BLaER1 (cell line): ENCODE results near the gene SDK1.

Source experiments
- H3K27ac ChIP-seq: shearing (Covaris generic); formaldehyde crosslinking; 2 replicates; pipeline ENCODE4 v1.8.1; 2022
- H3K27me3 ChIP-seq: shearing (Covaris generic); formaldehyde crosslinking; 2 replicates; pipeline ENCODE4 v1.8.1; 2022
- H3K36me3 ChIP-seq: shearing (Covaris generic); formaldehyde crosslinking; 2 replicates; pipeline ENCODE4 v1.8.1; 2022
- H3K4me1 ChIP-seq: shearing (Covaris generic); formaldehyde crosslinking; 2 replicates; pipeline ENCODE4 v1.8.1; 2022
- H3K4me2 ChIP-seq: shearing (Covaris generic); formaldehyde crosslinking; 2 replicates; pipeline ENCODE4 v1.8.1; 2022
- H3K4me3 ChIP-seq: shearing (Covaris generic); formaldehyde crosslinking; 2 replicates; pipeline ENCODE4 v1.8.1; 2022
- H3K9ac ChIP-seq: shearing (Covaris generic); formaldehyde crosslinking; 2 replicates; pipeline ENCODE4 v1.8.1; 2022
- H3K9me3 ChIP-seq: shearing (Covaris generic); formaldehyde crosslinking; 2 replicates; pipeline ENCODE4 v1.8.1; 2022
- H4K20me1 ChIP-seq: shearing (Covaris generic); formaldehyde crosslinking; 2 replicates; pipeline ENCODE4 v1.8.1; 2022
- Cebpa-rat ChIP-seq: shearing (Covaris generic); IDR thresholded peaks from 2 replicates; pipeline ENCODE4 v1.8.1; 2022

Gene SDK1

DNA sequence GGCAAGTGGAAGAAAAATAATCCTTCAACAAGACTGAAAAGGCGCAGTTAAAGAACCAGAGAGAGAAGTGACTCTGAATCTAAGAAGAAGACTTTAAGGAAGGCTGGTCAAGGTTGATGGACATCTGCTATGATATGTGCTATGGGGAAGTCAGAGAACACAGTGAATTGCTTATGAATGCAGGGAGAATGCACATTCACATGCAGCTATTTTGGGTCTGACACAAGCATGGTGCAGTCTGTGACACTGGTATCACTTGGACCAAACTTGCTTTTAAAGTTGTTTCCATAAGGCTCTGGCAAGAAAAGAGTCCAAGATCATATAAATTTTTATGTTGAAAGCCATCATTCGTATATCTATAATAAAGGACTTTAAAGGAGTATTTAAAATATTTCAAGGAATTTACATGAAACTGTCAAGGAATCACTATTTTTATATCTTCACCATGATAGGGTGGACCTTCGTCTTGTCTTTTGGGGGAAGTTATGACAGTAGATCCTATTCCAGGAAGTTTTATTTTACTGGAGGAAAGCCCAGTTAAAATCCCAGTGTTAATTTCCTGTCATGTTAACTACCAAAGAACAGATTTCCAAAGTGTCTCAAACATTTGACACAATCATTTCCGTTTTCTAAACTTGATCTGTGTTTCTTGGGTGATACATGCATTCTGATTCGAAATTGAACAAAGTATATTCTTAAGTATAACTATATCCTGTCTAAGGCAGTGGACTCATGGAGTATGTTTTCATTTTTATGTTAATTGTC lies 239.6 kb downstream of the SDK1 start:
- TF ChIP-seq Cebpa-rat = no peak
- Histone ChIP-seq H3K4me2 (no peak overlapping the region), H3K9me3 (no peaks in the 10 kb centered on the region), H3K4me3 (no peak overlapping the region), H3K36me3 (no peaks in the 10 kb centered on the region), H4K20me1 (no peaks in the 10 kb centered on the region), H3K9ac (no peak overlapping the region), H3K4me1 (no peaks in the 10 kb centered on the region), H3K27me3 (no peaks in the 10 kb centered on the region), H3K27ac (no peak overlapping the region)

DNA sequence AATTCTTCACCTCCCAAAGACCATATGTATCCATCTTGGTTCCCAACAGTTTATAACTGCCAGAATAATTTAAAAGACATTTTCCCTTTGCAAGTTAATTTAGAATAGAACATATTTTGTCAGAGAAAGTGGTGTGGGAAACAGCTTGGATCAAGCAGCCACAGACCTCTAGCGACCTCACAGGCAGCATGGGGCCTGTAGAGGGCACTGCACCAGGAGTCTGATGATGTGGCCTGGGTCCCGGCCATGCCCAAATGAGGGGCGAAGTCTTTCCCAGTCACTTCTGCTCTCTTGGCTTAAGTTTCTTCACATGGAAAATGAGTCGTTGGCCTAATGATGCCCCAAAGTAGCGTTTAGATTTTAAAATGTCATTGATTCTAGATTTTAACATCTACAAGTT lies 243.2 kb downstream of the SDK1 start:
- no peak overlapping the region for H3K27ac ChIP-seq
- no peaks in the 10 kb centered on the region for H4K20me1 ChIP-seq
- no peak for TF ChIP-seq Cebpa-rat
- H3K4me1 ChIP-seq = no peaks in the 10 kb centered on the region
- no peaks in the 10 kb centered on the region for H3K9me3 ChIP-seq
- H3K4me2 ChIP-seq = no peak overlapping the region
- H3K4me3 ChIP-seq = no peak overlapping the region
- H3K9ac ChIP-seq = no peak overlapping the region
- no peaks in the 10 kb centered on the region for H3K36me3 ChIP-seq
- no peaks in the 10 kb centered on the region for H3K27me3 ChIP-seq

DNA sequence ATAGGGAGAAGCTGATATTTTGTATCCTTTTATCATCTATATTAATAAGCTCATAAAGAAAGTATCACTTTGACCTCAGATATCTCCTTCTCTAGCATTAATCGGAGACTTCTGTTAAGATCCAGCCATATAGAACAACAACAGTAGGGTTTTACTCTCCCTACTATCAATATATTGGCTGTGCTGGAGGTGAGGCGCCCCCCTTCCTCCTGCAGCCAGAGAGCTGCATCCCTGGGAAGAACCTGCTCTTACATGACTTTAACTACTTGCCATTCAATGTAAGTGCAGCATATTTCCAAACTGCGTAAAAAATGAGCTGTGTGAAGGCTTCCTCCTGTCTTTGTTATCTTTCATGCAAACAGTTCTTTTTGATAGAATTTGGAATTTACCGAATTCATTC lies 247.8 kb downstream of the SDK1 start:
- Histone ChIP-seq H3K4me1 (no peaks in the 10 kb centered on the region), H3K9ac (no peak overlapping the region), H3K9me3 (no peaks in the 10 kb centered on the region), H3K4me2 (no peak overlapping the region), H3K27me3 (no peaks in the 10 kb centered on the region), H3K27ac (no peak overlapping the region), H3K4me3 (no peak overlapping the region), H3K36me3 (no peaks in the 10 kb centered on the region), H4K20me1 (no peaks in the 10 kb centered on the region)
- no peak for TF ChIP-seq Cebpa-rat

DNA sequence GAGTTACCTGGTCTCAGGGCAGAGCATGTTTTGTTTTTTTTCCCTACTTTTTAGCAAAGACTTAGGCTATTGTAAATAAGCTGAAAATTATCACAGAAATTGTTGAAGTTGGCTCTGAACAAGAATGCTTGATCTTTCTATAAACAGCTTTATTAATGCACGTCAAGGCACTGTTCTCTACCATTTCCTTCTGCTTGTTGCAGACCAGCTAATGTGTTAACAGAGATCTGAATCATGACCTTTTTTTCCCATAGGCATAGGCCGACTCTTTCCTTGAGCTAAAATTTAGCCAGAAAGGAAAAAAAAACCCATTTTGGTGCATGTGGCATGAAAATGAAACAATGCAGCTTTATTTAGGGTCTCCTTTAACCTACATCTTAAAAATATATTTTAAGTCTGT lies 248.5 kb downstream of the SDK1 start:
- no peaks in the 10 kb centered on the region for H3K36me3 ChIP-seq
- no peaks in the 10 kb centered on the region; the same call in 1 of the 2 replicates for H3K9me3 ChIP-seq
- H4K20me1 ChIP-seq = no peaks in the 10 kb centered on the region
- H3K27me3 ChIP-seq = no peaks in the 10 kb centered on the region
- no peak for TF ChIP-seq Cebpa-rat
- H3K4me2 ChIP-seq = no peak overlapping the region
- H3K4me3 ChIP-seq = no peak overlapping the region
- no peak overlapping the region for H3K9ac ChIP-seq
- no peaks in the 10 kb centered on the region for H3K4me1 ChIP-seq
- H3K27ac ChIP-seq = no peak overlapping the region

DNA sequence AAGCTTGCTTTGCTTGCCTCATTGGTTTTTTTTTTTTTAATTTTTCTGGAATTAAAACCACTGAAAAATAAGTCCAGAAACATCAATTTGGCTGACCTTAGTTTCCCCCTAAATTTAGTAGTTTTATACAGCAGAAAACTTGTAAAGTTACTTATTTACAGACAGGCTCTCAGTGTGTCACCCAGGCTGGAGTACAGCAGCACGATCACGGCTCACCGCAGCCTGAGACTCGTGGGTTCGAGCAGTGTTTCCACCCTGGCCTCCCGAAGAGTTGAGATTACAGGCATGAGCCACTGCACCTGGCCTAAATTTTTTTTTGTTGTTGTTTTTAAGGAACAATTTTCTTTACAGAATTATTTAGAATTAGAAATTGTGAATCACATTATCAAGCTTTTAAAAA lies 250.5 kb downstream of the SDK1 start:
- no peak for TF ChIP-seq Cebpa-rat
- H3K4me3 ChIP-seq = no peak overlapping the region
- peaks cover 7% of the 10 kb centered on the region; the same call in 1 of the 2 replicates for H3K9me3 ChIP-seq
- H3K36me3 ChIP-seq = no peaks in the 10 kb centered on the region
- no peaks in the 10 kb centered on the region for H4K20me1 ChIP-seq
- H3K9ac ChIP-seq = no peak overlapping the region
- H3K4me1 ChIP-seq = no peaks in the 10 kb centered on the region
- H3K4me2 ChIP-seq = no peak overlapping the region
- H3K27ac ChIP-seq = no peak overlapping the region
- H3K27me3 ChIP-seq = no peaks in the 10 kb centered on the region

DNA sequence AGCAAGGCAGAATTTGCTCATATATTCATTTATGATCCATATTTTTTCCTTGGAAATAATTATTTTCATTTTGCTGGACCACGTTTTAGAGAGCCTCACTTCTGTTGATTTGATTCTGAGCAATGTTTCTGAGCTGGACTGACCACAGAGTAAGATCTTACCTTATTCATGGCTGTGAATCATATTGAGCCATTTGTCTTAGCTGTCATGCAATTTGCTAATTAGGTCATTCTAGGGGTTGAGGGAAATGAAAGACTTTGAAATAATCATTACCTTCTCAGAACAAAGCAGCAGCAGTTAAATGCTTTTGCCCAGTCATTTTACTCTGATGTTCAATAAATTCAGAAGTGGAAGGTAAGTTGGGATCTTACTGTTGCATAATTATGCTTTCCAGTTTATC lies 251.4 kb downstream of the SDK1 start:
- no peak overlapping the region for H3K4me3 ChIP-seq
- H3K9ac ChIP-seq = no peak overlapping the region
- peaks cover 7% of the 10 kb centered on the region; the same call in 1 of the 2 replicates for H3K9me3 ChIP-seq
- no peaks in the 10 kb centered on the region for H3K27me3 ChIP-seq
- no peaks in the 10 kb centered on the region for H3K4me1 ChIP-seq
- H3K36me3 ChIP-seq = no peaks in the 10 kb centered on the region
- H3K27ac ChIP-seq = no peak overlapping the region
- H3K4me2 ChIP-seq = no peak overlapping the region
- H4K20me1 ChIP-seq = no peaks in the 10 kb centered on the region
- no peak for TF ChIP-seq Cebpa-rat

DNA sequence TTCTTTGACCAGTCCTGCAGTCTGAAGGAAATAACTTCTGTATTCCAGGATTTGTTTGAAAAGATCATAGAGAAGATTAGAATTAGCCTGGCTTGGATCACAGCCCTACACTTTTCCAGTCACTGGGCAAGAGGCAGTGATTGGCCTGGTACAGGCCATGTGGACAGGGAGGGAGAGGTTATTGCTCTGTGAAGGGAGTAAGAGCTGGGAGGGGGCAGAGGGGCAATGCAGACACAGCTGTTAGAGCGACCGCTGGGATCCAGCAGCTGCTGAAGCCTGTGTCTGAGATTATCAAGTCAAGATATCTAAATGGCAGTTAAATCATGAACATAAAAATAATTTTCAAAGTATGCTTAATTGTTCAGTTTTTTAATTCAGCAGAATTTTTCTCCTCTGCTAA lies 257.3 kb downstream of the SDK1 start:
- Histone ChIP-seq H3K4me3 (no peak overlapping the region), H3K27ac (no peak overlapping the region), H4K20me1 (no peaks in the 10 kb centered on the region), H3K9me3 (peaks cover 18% of the 10 kb centered on the region), H3K4me2 (no peak overlapping the region), H3K27me3 (no peaks in the 10 kb centered on the region), H3K36me3 (no peaks in the 10 kb centered on the region), H3K4me1 (no peaks in the 10 kb centered on the region), H3K9ac (no peak overlapping the region)
- TF ChIP-seq Cebpa-rat = no peak

DNA sequence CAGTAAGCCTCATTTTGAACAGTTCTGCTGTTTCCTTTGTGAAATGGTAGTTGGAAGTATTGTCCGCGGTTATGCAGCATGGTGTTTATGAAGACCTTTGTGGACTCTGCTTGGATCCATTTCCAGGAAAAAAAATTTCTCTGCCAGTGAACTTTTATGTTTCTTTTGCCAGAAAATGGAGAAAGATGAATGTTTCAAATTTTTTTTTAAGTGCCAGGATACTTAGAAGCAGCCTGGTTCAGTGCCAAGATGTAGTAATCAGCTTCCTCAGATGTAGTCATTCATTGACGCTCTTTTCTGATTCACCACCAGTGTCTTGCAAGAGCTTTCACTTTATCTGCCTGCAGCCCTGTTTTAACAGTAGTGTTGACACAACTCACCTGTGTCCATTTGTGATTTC lies 258.2 kb downstream of the SDK1 start:
- Histone ChIP-seq H3K27ac (no peak overlapping the region), H3K27me3 (no peaks in the 10 kb centered on the region), H3K9ac (no peak overlapping the region), H3K4me3 (no peak overlapping the region), H3K36me3 (no peaks in the 10 kb centered on the region), H4K20me1 (no peaks in the 10 kb centered on the region), H3K4me2 (no peak overlapping the region), H3K9me3 (peaks cover 18% of the 10 kb centered on the region), H3K4me1 (no peaks in the 10 kb centered on the region)
- no peak for TF ChIP-seq Cebpa-rat

DNA sequence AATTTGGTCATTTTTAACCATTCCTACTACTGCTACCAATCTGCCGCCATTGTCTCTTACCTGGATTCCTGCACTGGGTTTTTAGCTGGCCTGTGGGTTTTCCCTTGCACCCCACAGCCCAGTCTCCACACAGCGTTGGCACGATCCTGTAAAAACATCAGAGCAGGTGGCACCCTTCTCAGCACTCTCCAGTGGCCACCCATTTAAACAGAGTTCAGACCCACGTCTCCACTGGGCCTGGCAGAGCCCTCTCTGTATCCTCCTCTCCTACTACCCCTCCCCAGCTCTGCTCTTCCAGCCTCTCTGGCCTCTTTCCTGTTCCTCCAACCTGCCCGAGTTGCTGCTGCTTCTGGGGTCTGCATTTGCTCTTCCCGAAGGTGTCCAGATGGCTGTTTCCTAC lies 259.4 kb downstream of the SDK1 start:
- Histone ChIP-seq H3K9me3 (peaks cover 14% of the 10 kb centered on the region), H3K27ac (no peak overlapping the region), H3K9ac (no peak overlapping the region), H4K20me1 (no peaks in the 10 kb centered on the region), H3K4me3 (no peak overlapping the region), H3K4me1 (no peaks in the 10 kb centered on the region), H3K36me3 (no peaks in the 10 kb centered on the region), H3K4me2 (no peak overlapping the region), H3K27me3 (no peaks in the 10 kb centered on the region)
- no peak for TF ChIP-seq Cebpa-rat

DNA sequence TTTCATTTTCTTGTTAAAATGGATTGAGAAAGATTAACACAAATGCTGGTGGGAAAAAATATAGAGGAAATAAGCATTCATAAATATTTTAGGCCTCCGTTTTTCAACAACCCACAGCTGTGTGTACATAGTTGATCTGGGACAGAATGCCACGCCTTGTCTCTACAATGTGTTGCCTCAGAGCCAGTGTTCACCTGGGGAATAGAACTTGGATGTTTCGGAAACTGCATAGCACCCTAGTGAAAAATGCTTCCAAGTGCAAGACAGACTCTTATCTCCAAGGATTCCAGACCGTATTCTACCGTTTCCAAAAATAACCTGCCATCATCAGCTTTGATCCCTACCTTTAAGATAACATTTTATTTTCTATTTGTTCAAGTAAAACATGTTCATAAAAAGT lies 260.9 kb downstream of the SDK1 start:
- H3K36me3 ChIP-seq = no peaks in the 10 kb centered on the region
- H3K27ac ChIP-seq = no peak overlapping the region
- H3K4me3 ChIP-seq = no peak overlapping the region
- no peak overlapping the region for H3K9ac ChIP-seq
- no peak overlapping the region for H3K4me2 ChIP-seq
- no peak for TF ChIP-seq Cebpa-rat
- no peaks in the 10 kb centered on the region for H4K20me1 ChIP-seq
- no peaks in the 10 kb centered on the region for H3K4me1 ChIP-seq
- H3K9me3 ChIP-seq = peaks cover 11% of the 10 kb centered on the region
- H3K27me3 ChIP-seq = no peaks in the 10 kb centered on the region

DNA sequence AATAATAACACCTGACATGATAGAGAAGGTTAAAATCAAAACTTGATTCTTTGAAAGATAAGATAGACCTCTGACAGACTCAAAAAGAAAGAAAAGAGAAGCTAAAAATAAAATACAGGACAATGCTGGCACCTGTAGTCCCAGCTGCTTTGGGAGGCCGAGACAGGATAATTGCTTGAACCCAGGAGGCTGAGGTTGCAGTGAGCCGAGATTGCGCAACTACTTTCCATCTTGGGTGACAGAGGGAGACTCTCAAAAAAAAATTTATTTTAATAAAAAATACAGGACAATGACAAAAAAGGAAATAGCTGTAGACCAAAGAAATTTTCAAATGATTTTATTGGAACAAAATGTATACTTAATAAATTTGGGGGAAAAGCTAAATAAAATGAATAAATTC lies 263.2 kb downstream of the SDK1 start:
- H3K9me3 ChIP-seq = peaks cover 11% of the 10 kb centered on the region

More for the DNA sequence above, 263.2 kb downstream of the SDK1 start:
- Histone ChIP-seq H3K4me2 (no peak overlapping the region), H3K9ac (no peak overlapping the region), H3K27ac (no peak overlapping the region), H3K27me3 (no peaks in the 10 kb centered on the region), H4K20me1 (no peaks in the 10 kb centered on the region), H3K36me3 (no peaks in the 10 kb centered on the region), H3K4me1 (no peaks in the 10 kb centered on the region), H3K4me3 (no peak overlapping the region)
- TF ChIP-seq Cebpa-rat = peak; percentile 96
